C4-2B (cell line): ENCODE results near the gene SLIT3.

ENCODE experiments used
- H3K27ac ChIP-seq: fragments of 450-650 bp; 2 replicates; pipeline ENCODE4 v1.5.1; 2017
- ZFX ChIP-seq: fragments of 450-650 bp; IDR thresholded peaks from 2 replicates; pipeline ENCODE4 v1.6.1; 2017
- TF ChIP-seq, protein P1 (sequence below): fragments of 450-650 bp; conservative IDR thresholded peaks from 2 replicates; pipeline ENCODE4 v1.5.1; 2017; ENCODE audit warnings: mild to moderate bottlenecking

Gene SLIT3

DNA sequence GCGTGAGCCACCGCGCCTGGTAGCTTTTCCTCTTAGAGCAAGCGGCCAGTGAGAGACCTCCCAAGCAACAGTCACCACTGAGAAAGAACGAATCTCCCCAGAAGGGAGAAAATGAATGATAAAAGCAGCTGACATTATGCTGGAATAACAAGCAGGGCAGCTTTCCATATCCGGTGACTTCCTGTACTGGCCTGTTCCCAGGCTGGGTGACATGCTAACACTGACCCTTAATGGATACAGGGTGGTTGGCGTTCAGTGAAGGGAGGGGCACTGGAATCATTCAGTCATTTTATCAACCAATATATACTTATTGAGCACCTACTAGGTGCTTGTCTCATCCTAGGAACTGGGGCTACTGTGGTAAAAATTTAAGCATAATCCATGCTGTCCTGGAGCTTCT, 364.4 kb downstream of the SLIT3 start:
- no peak for TF ChIP-seq ZFX
- TF ChIP-seq, protein P1, sequence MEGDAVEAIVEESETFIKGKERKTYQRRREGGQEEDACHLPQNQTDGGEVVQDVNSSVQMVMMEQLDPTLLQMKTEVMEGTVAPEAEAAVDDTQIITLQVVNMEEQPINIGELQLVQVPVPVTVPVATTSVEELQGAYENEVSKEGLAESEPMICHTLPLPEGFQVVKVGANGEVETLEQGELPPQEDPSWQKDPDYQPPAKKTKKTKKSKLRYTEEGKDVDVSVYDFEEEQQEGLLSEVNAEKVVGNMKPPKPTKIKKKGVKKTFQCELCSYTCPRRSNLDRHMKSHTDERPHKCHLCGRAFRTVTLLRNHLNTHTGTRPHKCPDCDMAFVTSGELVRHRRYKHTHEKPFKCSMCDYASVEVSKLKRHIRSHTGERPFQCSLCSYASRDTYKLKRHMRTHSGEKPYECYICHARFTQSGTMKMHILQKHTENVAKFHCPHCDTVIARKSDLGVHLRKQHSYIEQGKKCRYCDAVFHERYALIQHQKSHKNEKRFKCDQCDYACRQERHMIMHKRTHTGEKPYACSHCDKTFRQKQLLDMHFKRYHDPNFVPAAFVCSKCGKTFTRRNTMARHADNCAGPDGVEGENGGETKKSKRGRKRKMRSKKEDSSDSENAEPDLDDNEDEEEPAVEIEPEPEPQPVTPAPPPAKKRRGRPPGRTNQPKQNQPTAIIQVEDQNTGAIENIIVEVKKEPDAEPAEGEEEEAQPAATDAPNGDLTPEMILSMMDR, result no peak
- H3K27ac ChIP-seq, result no peak overlapping the region

DNA sequence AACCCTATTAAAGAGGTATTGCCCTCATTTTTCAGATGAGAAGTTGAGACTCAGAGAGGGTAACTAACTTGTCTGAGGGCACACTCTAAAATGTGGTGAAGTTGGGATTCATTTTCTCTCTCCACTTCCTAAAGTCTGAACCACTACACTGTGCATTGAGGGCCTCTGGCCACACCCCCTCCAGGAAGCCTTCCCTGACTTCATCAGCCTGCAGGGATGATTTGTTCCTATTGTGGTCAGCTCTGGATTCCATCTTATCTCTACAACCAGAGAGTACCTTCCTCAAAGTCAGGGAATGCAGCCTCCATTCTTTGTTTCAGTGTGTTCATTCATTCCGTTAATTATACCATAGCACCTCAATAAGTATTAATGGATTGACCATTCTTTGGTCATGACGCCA, 365.8 kb downstream of the SLIT3 start:
- TF ChIP-seq ZFX, result no peak
- TF ChIP-seq, protein P1, result no peak
- H3K27ac ChIP-seq, result no peak overlapping the region

DNA sequence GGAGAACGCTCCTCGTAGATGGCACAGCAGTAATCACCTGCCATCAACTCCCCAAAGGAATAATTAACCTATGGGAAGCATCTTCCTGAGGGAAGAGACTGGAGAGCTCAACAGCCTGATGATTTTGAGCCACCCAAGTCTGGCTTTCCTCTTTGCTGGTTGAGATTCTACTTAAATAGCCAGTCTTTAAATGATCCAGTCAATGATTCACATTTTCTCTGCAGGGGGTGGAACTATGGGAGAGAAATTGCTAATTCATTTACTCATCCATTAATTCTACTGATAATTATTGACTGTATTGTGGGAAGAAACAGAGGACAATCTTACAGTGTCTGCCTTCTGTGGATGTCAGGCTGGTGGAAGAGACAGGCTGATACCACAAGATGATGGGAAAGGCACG, 366.8 kb downstream of the SLIT3 start:
- no peak for TF ChIP-seq ZFX
- TF ChIP-seq, protein P1, result no peak
- H3K27ac ChIP-seq, result no peak overlapping the region

DNA sequence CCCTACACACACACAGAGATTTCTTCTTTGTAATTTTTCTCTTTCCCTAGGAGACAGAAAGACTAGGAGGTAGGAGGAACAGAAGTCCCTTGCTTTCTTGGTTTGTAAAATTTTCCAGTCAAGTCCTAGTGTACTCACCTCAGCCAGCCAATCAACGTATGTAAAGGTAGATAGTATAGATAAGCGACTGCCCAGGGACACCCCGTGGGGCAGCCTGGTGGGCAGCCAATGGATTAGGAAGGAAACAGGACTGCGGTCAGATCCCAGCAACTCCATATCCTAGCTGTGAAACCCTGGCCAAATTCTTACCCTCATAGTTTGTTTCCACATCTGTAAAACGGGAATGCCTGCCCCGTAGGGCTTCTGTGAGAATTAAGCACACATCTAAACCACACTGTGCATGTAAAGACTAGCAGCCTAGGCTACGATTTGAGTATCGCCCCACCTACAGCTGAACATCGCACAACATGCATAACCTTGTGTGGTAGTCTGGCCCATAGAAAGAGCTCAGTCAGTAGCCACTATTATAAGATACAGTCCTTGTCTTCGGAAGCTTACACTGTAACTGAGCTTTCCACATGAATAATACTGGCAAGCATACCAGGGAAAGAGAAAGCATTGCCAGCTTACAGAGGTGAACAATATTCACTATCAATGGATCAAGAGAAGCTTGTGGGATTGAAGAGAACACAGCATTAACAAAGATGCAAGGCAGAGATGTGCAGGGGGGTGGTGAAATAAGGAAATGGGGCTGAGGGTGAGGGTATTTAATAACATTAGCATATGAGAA, 368.3 kb downstream of the SLIT3 start:
- TF ChIP-seq ZFX, result no peak
- TF ChIP-seq, protein P1, result no peak

DNA sequence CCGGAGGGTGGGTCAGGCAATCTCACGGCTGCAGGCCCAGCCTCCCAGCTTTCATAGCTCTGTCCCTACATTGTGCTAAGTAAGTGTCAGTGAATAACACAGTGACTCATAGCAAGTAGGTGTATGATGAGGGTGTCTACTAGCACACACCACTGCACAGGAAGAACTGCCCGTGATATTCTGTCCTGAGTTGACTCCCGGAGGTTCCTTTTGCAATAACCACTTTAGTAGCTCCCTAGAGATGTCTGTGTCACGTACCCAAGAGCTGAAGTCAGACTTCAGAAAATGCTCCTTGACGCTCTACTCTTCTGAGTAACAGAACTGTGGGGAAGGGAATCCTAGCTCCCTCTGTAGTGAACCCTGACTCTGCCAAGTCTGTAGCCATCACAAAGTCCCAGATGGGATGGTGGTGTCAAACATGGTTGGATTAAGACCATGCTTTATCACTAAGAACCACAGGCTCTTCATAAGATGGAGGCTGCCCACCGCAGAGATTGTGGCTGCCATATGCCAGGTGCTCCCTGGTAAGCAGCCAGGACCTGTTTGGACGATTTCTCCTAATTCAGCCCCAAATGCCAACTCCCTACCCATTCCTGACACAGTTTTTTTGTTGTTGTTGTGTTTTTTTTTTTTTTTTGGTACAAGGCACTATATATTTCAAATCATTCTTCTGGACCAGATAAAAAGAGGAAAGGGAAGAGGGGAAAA, 369.1 kb downstream of the SLIT3 start:
- TF ChIP-seq ZFX, result no peak
- TF ChIP-seq, protein P1, result no peak
- H3K27ac ChIP-seq, result no peak overlapping the region

More for the DNA sequence above, 368.3 kb downstream of the SLIT3 start:
- no peak overlapping the region for H3K27ac ChIP-seq

DNA sequence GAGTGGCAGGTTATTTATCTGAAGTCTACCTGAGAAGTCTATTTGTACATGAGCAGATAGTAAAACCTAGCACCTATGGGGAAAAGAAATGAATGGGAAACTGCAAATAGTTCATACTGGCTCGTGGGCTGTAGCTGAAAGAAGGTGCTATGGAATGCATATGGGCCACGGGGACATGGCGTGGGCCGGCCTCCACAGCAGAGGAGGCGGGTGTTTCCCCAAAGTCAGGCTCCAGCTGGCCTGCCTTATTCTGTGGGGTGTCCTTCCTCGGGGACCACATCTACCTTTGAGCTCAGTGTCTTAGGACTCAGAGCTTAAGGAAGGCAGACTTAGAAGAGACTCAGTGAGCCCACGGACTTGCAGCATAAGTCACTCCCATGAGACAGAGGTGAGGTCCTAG, 371.3 kb downstream of the SLIT3 start:
- H3K27ac ChIP-seq, result no peak overlapping the region
- TF ChIP-seq ZFX, result no peak
- TF ChIP-seq, protein P1, result no peak

DNA sequence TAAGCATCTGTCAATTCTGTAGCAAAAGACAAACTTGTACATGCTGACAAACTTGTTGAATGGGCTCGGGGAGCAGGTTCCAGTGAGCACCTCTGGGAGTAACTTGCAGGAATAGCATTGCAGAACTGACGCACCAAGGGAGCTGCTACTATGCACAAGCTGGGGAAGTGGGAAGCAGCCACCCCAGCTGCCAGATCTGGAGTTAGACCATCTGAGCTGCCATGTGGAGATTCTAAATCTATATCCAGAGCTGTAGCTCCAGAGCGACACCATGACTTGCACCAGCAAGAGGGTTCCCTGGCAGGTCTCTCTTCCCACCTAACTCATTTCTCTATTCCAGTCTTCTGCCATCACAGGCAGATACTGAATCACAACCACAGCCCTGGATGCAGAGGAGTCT, 375.8 kb downstream of the SLIT3 start:
- TF ChIP-seq ZFX, result no peak
- TF ChIP-seq, protein P1, result no peak
- no peak overlapping the region for H3K27ac ChIP-seq
